Heart left ventricle (tissue), 13 donors: Measurements from ENCODE around the gene TTC23.

Experiments used
- CTCF ChIP-seq, 12 donors: fragments of 200-600 bp; sonication (generic) in 4 of 12; IDR thresholded peaks; one replicate each; pipeline versions ENCODE4 v1.5.0 to v1.8.0; 2018 to 2022; ENCODE audit warnings: antibody characterized with exemption in 12 of 12, mild to moderate bottlenecking in 5 of 12
- POLR2A ChIP-seq, 2 donors: fragments of 450-650 bp; IDR thresholded peaks; one replicate each; pipeline ENCODE4 v1.6.1; 2017; ENCODE audit warnings: antibody characterized with exemption in 2 of 2, mild to moderate bottlenecking in 2 of 2, moderate library complexity in 2 of 2
- donor health status: ischemic (EF 13 %, LVEDD 7.1; RV severe dilation, severe dysfunction).
- donor health status: DM: no; HTN: yes; CAD: no.
- donor health status: DM: no; HTN: no; CAD: no.
- donor health status: ischemic (EF 25% LVEDD 6.9; RV normal size, moderate dysfunction).
- donor health status: ischemic (EF 25% LVEDD 5.7; RV mildly dilated, moderate dysfunction).
- donor health status: ischemic (EF 35%, LVEDD 5.7; RV mildly dilated, moderate dysfunction).
- donor health status: nonischemic (EF 11% LVEDD 7.7; RV severe dilation, severe dysfunction).
- donor health status: DM: yes; HTN: yes; CAD: no.
- donor health status: PGD.
- donor health status: ischemic (EF 29% LVEDD 5.4; RV normal size, mild dysfunction).
- donor health status: nonischemic (EF 23%, LVEDD 6.1; RV moderate dilation, normal function).

GRCh38 chr15:99291643-99292042, 42.3 kb upstream of the TTC23 start:
- TF ChIP-seq CTCF (IDR thresholded peaks at IDR 0.05) = no peak
- TF ChIP-seq POLR2A (IDR thresholded peaks at IDR 0.05) = no peak
